OCI-LY3 (cell line): Measurements from ENCODE around the gene PAXX.

Source experiments
- H2AFZ ChIP-seq: fragments of 200-600, 300-600 bp; shearing (Covaris generic); 2 replicates; pipeline ENCODE4 v1.6.0; 2014; ENCODE audit warnings: antibody characterized with exemption, low read depth, low read length
- H3K27ac ChIP-seq: fragments of 200-600, 300-600 bp; sonication (generic); 2 replicates; pipeline ENCODE4 v1.5.1; 2014; ENCODE audit warnings: mild to moderate bottlenecking, low read length, moderate library complexity, mixed read lengths
- H3K27me3 ChIP-seq: fragments of 200-600, 300-600 bp; sonication (generic); 2 replicates; pipeline ENCODE4 v1.6.1; 2014; ENCODE audit warnings: low read depth, low read length, mixed read lengths
- H3K36me3 ChIP-seq: fragments of 200-600, 300-600 bp; sonication (generic); replicated peaks from 2 replicates; pipeline ENCODE3; 2014; ENCODE audit warnings: low read depth, low read length, mixed read lengths
- H3K4me1 ChIP-seq: fragments of 300-600, 200-600 bp; sonication (generic); 2 replicates; pipeline ENCODE4 v1.6.1; 2014; ENCODE audit warnings: low read length, mixed read lengths
- H3K4me2 ChIP-seq: fragments of 200-600, 300-600 bp; sonication (generic); 2 replicates; pipeline ENCODE4 v1.6.1; 2014; ENCODE audit warnings: low read length, mixed read lengths
- H3K4me3 ChIP-seq: fragments of 300-600, 200-600 bp; sonication (generic); 2 replicates; pipeline ENCODE4 v1.5.1; 2014; ENCODE audit warnings: antibody characterized with exemption, mild to moderate bottlenecking, low read length, moderate library complexity
- H3K79me2 ChIP-seq: fragments of 300-600, 200-600 bp; shearing (Covaris generic); 2 replicates; pipeline ENCODE4 v1.6.1; 2014; ENCODE audit warnings: mild to moderate bottlenecking, low read length, mixed read lengths
- H3K9ac ChIP-seq: fragments of 300-600, 200-600 bp; shearing (Covaris generic); 2 replicates; pipeline ENCODE4 v1.6.0; 2014; ENCODE audit warnings: mild to moderate bottlenecking, low read length, moderate library complexity
- H3K9me3 ChIP-seq: fragments of 200-600, 300-600 bp; shearing (Covaris generic); 2 replicates; pipeline ENCODE4 v1.6.1; 2014; ENCODE audit warnings: low read length, mixed read lengths; ENCODE audit not compliant: insufficient read depth
- H4K20me1 ChIP-seq: fragments of 200-600, 300-600 bp; sonication (generic); 2 replicates; pipeline ENCODE4 v1.6.1; 2016; ENCODE audit warnings: low read length, mixed read lengths; ENCODE audit not compliant: insufficient read depth
- EZH2phosphoT487 ChIP-seq: fragments of 200-600 bp; shearing (Covaris generic); IDR thresholded peaks from 2 replicates; pipeline ENCODE4 v1.6.1; 2018; ENCODE audit warnings: antibody characterized with exemption, mixed run types, low read depth
- TF ChIP-seq, protein P1 (sequence below): fragments of 200-600, 300-600 bp; sonication (generic); IDR thresholded peaks from 2 replicates; pipeline ENCODE4 v1.5.1; 2014; ENCODE audit warnings: antibody characterized with exemption, low read length, low read depth

Gene PAXX

DNA sequence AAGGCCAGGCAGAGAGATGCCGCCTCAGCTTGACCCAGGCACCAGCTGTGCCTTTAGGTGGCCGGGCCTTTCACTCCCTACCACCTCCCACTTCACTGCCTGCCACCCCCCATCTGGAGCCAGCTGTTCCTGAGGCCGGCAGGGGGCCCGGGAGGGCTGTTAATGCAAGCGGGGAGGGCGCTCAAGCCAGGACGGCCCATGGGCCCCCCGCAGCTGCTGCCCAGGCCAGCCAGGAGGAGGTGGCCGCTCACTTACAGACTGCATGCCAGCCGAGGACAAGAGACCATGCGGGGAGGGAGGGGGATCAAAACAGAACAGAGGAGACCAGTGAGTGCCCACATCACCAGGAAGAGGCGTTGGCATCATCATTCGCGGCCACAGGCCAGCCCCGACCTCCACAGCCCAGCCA, 31.4 kb downstream of the PAXX start:
- no peak overlapping the region for H3K27ac ChIP-seq
- peaks cover 10% of the 10 kb centered on the region; the same call in 1 of the 2 replicates for H3K4me1 ChIP-seq
- no peak for TF ChIP-seq EZH2phosphoT487
- TF ChIP-seq, protein P1, sequence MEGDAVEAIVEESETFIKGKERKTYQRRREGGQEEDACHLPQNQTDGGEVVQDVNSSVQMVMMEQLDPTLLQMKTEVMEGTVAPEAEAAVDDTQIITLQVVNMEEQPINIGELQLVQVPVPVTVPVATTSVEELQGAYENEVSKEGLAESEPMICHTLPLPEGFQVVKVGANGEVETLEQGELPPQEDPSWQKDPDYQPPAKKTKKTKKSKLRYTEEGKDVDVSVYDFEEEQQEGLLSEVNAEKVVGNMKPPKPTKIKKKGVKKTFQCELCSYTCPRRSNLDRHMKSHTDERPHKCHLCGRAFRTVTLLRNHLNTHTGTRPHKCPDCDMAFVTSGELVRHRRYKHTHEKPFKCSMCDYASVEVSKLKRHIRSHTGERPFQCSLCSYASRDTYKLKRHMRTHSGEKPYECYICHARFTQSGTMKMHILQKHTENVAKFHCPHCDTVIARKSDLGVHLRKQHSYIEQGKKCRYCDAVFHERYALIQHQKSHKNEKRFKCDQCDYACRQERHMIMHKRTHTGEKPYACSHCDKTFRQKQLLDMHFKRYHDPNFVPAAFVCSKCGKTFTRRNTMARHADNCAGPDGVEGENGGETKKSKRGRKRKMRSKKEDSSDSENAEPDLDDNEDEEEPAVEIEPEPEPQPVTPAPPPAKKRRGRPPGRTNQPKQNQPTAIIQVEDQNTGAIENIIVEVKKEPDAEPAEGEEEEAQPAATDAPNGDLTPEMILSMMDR = no peak
- H3K4me2 ChIP-seq = no peak overlapping the region
- no peak overlapping the region for H3K9ac ChIP-seq
- peaks cover 6% of the 10 kb centered on the region for H3K27me3 ChIP-seq
- H3K36me3 ChIP-seq = no peaks in the 10 kb centered on the region
- no peaks in the 10 kb centered on the region for H3K79me2 ChIP-seq
- no peaks in the 10 kb centered on the region for H4K20me1 ChIP-seq
- H3K9me3 ChIP-seq = no peaks in the 10 kb centered on the region
- H2AFZ ChIP-seq = no peak overlapping the region
- H3K4me3 ChIP-seq = no peak overlapping the region

DNA sequence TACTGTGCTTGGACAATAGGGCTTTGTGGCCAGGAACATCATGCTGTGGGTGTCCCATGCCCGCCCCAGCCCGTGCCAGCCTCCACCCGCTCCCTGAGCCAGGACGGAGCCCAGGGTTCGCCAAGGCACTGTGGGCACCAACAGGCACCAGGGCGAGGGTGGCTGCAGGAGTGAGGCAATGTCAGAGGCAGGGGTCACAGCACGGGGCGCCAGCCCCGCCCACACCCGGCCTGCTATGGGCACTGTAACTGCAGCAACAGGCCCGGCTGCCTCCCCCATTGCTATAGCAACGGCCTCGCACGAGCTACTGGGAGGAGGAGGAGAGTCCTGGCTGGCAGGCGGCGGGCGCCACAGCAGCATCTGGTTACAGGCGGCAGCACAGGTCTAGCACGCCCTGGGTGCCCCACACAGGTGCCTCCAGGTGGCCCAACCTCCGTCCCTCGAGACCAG, 33.3 kb downstream of the PAXX start:
- no peak overlapping the region for H3K9ac ChIP-seq
- H4K20me1 ChIP-seq = no peaks in the 10 kb centered on the region
- no peaks in the 10 kb centered on the region for H3K36me3 ChIP-seq
- no peaks in the 10 kb centered on the region for H3K79me2 ChIP-seq
- H3K4me3 ChIP-seq = no peak overlapping the region
- no peak overlapping the region for H3K27ac ChIP-seq
- no peaks in the 10 kb centered on the region for H3K9me3 ChIP-seq
- H2AFZ ChIP-seq = no peak overlapping the region
- TF ChIP-seq, protein P1 = no peak
- TF ChIP-seq EZH2phosphoT487 = no peak
- H3K27me3 ChIP-seq = peaks cover 6% of the 10 kb centered on the region
- no peak overlapping the region for H3K4me2 ChIP-seq
- H3K4me1 ChIP-seq = peaks cover 20% of the 10 kb centered on the region

DNA sequence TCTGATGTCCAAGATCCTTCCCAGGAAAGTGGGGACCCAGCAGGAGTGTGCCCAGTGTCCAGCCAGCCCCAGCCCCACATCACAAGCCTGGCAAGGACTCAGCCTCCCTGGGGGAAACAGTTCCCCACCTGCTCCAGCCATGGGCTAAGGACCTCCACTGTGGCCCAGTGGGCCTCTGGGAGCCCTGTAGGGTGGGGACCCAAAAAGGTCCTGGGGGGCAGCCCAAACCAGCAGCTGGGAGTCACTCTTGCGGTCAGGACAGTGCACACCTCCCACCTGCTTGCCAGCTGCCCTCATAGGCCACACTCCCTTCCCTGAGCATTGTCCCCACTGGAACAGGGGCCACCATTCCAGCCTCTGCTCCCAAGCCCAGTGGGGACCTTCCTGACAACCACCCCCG, 34.2 kb downstream of the PAXX start:
- H3K4me2 ChIP-seq = no peak overlapping the region
- peaks cover 6% of the 10 kb centered on the region for H3K27me3 ChIP-seq
- H3K9me3 ChIP-seq = no peaks in the 10 kb centered on the region
- no peaks in the 10 kb centered on the region for H3K36me3 ChIP-seq
- no peak for TF ChIP-seq EZH2phosphoT487
- TF ChIP-seq, protein P1 = no peak
- no peak overlapping the region for H3K27ac ChIP-seq
- H4K20me1 ChIP-seq = no peaks in the 10 kb centered on the region
- no peak overlapping the region for H2AFZ ChIP-seq
- peaks cover 20% of the 10 kb centered on the region for H3K4me1 ChIP-seq
- H3K9ac ChIP-seq = no peak overlapping the region
- H3K4me3 ChIP-seq = no peak overlapping the region
- H3K79me2 ChIP-seq = no peaks in the 10 kb centered on the region

DNA sequence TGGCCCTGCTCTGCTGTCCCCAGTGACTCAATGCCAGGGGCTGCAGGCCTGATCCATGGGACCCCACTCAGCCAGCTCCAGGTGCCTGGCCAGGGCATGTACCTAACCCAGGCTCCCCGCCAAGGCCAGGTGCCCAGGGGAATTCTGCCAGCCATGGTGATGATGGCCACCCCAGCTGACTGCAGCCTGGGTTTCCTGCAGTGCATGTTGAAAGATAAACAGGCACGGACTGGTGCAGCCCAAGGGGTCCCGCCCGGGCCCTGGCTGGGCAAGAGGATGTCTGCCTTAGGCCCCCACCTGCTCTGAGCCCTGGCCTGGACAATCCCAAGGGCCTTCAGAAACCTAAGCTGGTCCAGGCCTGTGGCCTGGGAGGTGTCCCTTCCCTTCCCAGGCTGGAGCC, 34.6 kb downstream of the PAXX start:
- TF ChIP-seq, protein P1 = no peak
- TF ChIP-seq EZH2phosphoT487 = no peak
- H3K79me2 ChIP-seq = no peaks in the 10 kb centered on the region
- peaks cover 22% of the 10 kb centered on the region for H3K4me1 ChIP-seq
- H3K9me3 ChIP-seq = no peaks in the 10 kb centered on the region
- H3K36me3 ChIP-seq = no peaks in the 10 kb centered on the region
- H3K9ac ChIP-seq = no peak overlapping the region
- no peak overlapping the region for H3K4me2 ChIP-seq
- no peak overlapping the region for H3K4me3 ChIP-seq
- no peak overlapping the region for H3K27ac ChIP-seq
- H3K27me3 ChIP-seq = peaks cover 6% of the 10 kb centered on the region
- H4K20me1 ChIP-seq = no peaks in the 10 kb centered on the region
- H2AFZ ChIP-seq = no peak overlapping the region
